ENCODE results near the gene ADM2.
A peak's percentile ranks its signal among the peaks of the same experiment; 100 is the strongest.

Gene ADM2

DNA sequence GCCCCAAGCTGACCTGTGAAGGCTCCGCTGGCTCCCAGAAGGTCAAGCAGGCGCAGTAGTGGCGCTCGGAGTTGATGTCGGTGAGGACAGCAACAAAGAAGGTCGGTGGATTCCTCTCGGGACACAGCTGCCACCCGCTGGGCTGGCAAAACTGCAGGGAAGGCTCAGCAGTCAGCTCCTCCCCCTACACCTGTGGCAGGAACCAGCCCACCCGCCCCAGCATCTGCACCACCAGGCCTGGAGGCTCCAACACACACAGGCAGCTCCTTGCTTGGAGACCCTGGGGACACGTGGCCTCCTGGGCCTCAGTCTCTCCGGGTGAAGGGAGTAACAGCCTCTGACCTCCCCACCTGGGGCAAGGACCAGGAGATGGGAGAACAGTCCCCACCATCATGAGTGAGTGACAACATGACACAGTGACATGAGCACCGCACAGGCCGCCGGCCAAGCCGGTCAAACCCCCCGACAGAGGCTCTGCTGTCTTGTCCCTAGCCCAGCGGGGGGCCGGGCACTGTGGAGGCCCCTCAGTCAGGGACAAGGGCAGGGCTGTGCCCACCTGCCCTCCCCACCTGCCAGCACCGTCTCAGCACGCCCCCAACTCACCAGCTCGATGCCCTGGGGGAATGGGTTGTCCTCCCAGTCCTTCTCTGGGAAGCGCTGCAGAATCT lies 13.4 kb upstream of the ADM2 start:
- DNase-seq = no peak

DNA sequence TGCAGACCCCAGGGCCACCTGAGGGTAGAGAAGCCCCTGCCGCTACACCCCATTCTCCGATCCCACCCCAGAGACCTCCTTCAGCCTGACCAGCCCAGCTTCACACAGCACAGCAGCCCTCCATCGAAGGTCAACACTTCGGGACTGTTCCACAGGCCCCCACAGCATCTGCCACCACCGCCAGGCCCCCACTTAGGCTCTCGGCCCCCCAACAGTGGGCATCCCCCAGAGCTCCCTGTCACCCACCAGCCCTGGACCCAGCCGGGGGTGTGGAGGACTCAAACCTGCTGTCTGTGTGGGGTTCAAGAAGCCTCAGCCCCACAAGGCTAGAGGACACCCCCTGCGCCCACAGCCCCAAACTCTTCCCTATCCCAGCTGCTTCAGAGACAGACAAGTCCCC lies 12.7 kb upstream of the ADM2 start:
- no peak for DNase-seq

DNA sequence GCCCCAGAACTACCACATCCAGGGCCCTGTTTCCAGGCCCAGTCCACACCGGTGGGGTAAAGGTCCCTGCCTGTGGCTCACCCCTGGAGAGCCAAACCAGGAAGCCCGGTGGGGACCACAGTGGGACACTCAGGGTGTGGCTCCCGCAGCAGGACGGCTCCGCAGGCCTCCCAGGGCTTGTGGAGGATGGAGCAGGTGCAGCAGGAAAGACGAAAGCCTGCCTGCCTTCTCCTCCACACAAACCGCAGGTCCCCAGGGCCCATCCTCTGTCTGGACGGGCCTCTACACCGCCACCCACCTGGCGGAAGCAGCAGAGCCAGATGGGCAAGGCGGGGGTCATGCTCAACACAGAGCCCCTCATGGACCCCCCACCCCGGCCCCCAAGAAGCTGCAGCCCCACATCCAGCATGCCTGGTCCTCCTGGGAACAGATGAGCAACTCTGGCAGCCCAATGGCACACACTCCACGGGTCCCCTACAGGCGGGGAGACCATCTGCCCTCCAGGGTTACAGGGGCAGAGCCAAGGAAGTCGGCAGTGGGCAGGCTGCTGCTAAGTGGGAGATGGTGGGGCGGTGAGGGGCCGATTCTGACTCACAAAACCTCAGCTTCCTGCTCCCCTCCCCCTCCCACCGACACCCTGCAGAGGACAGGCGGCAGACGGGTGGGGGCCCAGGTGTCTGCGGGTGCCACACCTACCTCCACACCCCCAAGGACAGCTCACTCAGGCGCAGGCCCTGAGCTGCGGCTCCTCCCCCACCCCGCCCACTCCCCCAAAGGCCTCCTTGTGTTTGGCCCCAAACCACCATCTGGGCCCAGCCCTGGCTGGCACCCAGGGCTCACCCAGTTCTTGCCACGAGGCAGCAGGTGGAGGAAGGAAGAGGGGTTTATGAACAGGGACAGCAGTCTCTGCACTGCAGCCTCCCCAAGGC lies 11.7 kb upstream of the ADM2 start:
- DNase-seq = peak; percentile 98

DNA sequence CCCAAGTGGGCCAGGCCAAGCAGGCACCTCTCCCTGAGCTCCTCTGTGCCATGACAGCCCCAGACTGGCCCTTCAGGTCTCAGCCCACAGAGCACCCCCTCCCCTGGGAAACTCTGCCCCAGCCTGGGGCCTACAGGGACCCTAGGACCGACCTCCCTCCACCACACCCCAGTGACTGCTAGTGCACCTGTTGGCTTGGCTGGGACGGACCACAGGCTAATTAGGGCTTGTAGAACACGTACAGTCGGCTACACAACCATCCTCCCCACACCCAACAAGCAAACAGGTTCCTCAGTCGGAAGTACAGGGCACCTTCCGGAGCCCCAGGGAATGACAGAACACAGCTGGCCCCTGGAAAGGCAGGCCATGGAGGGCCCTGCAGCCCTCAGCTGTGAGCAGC lies 10.9 kb upstream of the ADM2 start:
- DNase-seq = no peak

DNA sequence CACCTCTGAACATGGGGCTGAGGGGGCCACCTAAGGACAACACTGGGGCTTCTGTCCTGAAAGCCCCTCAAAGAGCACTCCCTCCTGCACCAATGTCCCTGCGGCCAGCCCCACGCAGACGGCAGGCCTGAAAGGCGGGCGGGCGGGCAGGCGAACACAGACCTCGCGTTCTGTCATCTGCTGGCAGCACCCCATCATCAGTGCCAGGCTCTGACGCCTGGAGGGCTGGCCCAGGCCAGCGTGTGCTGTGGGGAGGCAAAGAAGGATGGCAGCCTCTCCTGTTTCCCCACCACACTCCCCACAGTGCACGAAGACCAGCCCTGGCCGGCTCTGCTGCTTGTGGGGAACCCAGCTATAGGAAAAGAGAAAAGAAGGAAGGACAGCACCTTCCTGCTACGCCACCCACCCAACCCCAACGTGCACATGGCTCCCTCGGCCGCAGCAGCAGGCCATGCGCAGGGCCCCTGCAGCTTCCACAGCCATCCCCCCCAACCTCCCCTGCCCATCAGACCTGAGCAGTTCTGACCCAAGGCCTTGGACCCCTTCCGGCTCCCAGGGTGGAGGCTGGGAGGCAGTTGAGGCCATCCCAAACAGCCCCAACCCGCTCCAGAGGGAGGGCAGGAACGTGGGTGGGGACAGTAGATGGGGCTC lies 10.0 kb upstream of the ADM2 start:
- DNase-seq = no peak

DNA sequence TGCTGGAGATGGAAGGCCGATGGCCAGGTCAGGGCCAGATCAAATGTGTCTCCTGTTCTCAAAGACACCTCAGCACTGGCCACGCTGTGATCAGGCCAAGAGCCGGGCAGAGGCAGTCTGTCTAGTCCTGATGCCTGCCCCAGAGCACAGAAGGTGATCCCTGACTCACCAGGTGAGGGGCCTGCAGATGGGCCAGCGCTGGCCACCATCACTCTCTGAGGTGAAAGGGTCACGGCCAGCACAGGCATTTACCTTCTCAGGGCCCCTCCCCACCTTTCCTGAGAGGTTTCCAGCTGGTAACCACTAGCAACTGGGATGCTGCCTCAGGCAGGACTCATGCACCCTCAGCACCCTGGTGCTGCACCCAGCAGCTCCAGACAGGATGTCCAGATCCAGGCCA lies 9.4 kb upstream of the ADM2 start:
- no peak for DNase-seq

DNA sequence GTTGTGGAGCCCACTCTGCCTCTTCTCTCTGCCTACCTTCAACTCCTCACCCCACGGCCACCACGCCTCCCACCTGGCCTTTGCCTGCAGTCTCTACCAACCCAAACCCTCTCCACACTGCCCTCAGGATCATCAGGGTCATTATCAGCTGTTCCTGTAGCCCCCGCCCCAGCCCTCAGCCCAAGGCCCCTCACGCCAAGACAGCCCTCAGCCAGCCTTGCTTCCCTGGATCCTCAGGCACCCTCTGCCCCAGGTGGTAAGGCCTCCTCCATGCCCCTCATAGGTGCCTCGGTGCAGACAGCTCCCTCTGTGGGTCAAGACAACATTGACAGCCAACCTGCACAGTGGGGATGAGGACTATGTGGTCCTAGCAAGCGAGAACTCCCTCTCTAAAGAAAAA lies 8.3 kb upstream of the ADM2 start:
- DNase-seq = peak; percentile 71

DNA sequence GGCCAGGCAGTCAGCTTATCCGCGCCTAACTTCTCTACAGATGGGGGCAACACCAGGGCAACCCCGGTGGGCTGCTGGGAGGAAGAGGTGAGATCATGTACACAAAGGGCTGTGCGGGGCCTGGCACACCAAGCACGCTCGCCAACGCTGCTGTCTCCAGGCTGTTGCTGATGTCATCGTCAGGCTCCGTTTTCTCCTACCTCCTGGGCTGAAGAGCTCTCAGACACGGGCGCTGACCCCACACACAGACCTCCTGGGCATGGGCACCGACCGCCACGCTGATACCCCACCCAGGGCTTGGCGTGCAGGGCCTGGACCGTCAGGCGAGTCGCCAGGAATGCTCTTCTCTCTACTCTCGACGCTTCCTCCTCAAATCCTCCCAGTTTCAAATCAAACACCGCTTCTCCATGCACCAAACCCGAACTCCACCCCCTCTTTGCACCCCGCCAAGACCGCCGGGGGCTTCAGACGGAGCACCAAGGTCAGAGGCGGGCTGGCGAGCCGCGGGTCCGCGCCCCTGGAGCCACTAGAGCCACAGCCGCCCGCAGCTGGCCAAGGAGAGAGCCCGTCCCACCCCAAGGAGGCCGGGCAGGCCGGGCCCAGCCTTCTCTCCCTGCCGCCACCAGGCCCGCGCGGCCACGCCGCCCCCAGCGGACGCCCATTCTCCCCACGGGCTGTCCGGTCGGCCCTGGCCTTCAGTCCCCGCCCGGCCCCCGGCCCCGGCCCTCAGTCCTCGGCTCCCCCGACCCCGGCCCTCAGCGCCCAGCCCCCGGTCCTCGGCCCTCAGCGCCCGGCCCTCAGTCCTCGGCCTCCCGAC lies 7.3 kb upstream of the ADM2 start:
- DNase-seq = peak; percentile 28

DNA sequence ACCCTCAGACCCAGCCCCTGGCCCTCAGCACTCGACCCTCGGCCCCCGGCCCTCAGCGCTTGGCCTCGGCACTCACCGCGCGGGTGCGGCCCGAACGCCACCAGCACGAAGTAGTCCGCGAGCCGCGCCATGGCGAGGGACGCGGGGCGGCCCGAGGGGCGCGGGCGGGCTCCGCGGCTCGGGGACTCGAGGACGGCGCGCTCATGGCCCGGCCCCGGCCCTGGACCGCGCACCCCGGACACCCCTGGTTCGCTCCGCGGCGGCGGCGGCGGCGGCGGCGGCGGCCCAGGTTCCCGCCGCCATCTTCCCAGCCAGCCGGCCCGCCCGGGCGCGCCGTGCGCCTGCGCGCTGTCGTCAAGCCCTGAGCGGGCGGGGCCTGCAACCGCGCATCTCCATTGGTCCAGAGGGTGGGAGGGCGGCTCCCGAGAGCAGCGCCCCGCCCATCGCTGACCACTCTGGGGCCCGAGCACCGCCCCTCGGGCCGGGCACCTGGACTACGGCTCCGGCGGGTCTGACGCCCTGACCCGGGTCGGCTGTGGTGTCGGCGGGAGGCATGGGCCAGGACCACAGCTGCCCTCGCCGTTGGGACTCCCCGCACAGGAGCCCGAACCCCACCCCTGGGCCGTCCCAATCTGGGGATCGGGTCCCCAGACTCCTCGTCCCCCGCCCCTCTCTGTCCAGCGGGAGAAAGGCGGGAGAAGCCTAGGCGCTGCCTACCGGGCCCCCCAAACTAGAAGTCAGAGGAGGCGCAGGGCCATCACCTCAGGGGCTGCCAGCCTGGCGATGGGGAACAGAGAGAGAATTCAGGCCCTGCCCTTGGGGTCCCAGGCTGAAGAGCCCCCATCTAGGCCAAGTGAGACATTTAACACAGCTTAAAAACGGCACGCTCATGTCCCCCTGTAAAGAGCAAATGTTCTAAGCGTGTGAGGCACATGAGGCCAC lies 6.4 kb upstream of the ADM2 start, which contains the start of gene SBF1:
Gene SBF1 (minus strand): TSS at position 326 of the 942 bp plus-strand sequence. CDS start 195 bp downstream, at position 131.
- DNase-seq = peak; percentile 87

DNA sequence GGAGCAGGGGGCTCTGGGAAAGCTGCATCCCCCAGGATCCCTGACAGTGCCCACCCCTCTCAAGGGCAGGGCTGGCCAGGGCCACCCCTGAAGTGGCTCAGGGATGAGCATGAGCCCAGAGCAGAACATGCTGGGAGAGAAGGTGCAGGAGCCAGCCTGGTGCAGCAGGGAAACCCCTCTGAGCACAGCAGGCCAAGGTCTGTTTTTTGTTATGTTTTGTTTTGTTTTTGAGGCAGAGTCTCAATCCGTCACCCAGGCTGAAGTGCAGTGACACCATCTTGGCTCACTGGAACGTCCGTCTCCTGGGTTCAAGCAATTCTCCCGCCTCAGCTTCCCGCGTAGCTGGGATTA lies 5.7 kb upstream of the ADM2 start:
- no peak for DNase-seq

DNA sequence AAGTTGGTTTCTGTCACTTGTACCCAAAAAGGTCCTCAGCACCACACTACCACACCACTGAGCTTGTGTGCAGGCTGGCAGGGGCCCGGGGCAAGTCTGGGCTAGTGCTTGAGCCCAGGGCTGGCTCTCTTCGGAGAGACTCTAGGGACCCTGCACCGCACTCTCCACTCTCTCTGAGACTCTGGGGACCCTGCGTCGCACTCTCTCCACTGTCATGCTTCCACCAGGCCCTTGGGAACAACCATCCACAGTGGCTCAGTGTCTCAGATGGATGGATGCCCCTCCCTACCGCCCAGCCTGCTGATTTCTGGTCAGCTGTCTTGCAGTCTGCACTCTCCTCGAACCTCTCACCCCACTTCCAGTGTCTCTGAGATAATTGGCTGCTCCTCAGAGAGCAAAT lies 4.5 kb upstream of the ADM2 start:
- DNase-seq = no peak

DNA sequence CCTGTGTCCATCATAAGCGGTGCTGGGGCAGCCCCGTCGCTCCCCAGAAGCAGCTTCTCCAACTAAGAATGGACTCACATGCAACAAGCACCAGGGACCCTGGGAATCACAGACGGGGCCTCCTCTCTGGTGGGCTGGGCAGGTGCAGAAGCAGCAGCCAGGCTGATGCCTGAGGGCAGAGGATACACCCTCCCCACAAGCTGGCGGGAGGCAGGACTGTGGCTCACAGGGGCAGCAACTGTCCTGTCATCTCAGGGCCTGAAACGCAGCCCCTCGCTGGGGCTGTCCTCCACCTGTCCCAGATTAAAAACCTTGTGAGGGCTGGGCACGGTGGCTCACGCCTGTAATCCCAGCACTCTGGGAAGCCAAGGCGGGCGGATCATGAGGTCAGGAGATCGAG lies 3.4 kb upstream of the ADM2 start:
- no peak for DNase-seq

DNA sequence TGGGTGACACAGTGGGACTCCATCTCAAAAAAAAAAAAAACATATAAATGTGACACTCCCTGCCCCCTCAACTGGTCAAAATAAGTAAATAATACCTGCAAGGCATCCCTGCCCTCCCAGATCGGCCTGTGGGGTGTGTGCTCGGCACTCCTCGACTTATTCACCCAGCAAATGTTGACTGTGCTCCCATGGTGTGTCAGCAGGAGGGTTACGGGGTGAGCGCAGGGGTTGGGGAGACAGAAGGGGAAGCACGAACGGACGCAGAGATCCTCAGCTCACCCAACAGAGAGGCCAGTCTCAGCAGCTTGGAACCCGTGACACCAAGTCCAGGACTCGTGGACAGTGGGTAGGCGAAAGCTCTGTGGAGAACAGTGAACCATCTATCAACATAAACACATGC lies 1.6 kb upstream of the ADM2 start:
- no peak for DNase-seq

DNA sequence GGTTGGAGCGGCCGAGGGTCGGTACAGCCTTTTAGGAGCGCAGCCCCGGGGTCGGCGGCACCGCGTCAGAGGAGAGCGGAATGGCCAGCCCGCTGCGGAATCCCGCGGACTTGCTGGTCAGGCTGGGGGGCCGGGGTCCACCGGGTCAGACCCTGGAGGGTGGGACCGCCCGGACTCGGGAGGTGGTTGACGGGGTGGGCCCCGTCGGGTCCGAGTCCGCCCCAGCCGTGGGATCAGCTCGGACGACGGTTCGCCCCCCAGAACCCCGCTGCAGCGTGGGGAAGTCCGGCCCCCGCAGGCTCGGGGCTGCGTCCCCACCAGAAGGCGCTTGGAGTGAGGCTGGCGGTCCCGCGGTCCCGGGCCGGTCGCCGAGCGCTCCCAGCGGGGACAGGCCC lies 301 bp upstream of the ADM2 start:
- no peak for DNase-seq

DNA sequence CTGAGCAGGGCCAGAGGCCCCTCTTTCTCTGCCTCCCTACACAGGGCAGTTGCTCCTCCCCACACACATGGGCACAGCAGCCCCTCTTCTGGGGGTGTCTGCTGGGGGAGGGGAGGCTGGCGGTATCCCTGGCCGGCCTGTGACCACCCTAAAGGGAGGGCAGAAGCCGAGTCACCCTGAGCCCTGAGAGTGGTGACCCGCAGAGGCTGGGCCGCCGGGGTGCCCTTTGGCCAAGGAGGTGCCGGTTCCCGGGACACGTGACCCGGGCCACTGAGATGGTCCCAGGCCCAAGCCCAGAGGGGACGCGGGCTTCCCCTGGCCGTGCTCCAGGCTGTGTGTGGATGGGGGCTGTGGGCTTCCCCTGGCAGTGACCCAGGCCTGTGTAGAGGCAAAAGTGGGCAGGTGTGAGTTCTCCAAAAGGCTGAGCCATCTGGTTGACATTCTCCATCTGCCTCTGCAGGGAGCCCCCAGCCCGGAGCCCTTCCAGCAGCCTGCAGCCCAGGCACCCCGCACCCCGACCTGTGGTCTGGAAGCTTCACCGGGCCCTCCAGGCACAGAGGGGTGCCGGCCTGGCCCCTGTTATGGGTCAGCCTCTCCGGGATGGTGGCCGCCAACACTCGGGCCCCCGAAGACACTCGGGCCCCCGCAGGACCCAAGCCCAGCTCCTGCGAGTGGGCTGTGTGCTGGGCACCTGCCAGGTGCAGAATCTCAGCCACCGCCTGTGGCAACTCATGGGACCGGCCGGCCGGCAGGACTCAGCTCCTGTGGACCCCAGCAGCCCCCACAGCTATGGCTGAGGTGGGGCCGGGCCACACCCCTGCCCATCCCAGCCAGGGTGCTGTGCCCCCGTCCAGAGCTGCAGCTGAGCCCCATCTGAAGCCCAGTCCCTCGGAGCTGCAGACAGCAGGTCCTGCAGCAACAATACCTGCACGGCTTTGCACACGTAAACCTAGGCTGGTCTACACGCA lies 1.0 kb downstream of the ADM2 start:
- DNase-seq = no peak

DNA sequence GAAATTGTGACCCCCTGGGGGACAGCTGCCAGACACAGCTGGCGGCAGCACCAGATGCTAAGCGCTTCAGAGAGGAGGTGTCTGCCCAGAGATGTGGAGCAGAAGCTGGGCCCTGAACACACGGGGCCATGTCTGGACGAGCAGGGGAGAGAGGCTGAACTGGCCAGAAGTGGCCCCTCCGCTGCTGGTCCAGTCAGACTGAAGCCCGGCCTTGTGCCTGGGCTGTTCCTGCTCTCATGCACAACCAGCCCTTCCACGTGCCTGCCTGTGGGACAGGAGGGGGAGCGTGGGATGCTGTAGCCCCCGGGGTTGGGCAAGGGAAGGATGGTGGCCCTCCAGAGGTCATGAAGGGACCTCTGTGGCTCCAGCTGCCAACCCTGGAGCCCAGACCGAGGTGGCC lies 1.8 kb downstream of the ADM2 start:
- DNase-seq = no peak

DNA sequence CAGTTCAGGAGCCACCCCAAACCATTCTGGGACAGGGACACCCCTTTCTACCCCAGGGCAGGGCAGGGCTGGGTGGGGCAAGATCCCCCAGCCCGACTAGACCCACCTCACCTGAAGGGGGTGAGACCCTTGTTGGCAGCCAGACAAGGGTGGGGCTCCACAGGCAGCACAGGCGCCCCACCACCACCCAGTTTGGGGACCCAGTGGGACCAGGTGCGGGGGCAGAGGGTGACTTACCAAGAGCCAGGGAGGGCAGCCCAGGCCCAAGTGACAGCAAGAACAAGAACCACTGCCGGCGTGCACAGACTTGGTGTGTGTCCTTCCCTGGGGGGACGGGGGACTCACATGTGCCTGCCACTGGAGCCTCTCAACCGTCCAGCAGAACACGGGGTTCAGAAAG lies 2.2 kb downstream of the ADM2 start:
- DNase-seq = no peak

DNA sequence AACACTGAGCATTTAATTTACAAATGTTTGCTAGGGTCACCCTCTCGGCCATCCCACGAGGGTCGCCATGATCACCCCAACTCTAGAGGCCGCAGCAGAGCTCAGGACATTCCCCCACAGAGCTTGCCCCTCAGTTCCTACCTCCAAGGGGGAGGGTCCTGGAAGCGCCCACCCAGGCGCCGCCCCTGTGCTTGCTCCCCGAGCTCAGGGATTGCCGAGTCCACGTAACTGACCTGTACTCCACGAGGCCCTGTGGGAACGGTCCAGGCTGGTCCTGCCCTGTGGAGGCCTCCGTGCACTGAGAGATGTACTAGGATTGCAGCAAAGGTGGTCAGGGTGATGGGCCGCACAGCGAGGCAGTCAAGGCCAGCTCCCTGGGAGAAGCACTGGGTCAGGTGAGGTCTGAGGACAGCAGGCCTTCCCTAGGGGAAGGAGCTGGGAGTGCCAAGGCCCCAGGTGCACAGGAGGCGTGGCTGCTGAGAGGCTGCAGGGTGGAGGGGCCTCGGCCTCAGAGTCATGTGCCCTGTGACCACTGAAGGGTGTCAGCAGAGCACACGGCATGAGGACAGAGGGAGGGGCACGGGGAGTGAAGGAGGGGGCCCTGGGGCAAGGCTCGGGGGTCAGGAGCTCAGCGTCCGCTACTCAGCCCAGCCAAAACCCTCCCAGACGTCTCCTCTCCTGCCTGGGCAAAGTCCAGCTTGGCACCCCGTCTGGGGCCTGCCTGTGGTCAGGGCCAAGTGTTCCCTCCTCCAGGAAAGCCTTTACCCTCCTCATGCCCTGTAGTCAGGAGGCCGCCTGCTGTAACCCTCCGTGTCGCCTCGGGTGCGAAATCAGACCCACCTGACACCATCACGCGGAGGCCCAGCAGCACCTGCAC lies 2.9 kb downstream of the ADM2 start:
- no peak for DNase-seq

All from CD4-positive, alpha-beta T cell treated with Interleukin-17A for 1 hour (primary cell).